ENCODE data around the gene KRTAP4-5. TPM values are rescaled to one million over a fixed set of nuclear protein-coding genes. Genes with fewer than 3 reads are reported as not detected.
"Not testable (repeated sequence)": the region's sequence is repeated elsewhere in the genome, so short reads cannot be mapped to it uniquely, and the experiment has no call there.

KRTAP4-5 gene
- total RNA-seq, 1 experiment from 2014 or later = not detected

GRCh38 chr17:41167561-41167960, 17.9 kb upstream of the KRTAP4-5 start:
- CTCF ChIA-PET = no interaction called here
- H3K4me3 Mint-ChIP-seq (ENCODE audit: low read depth, unreplicated experiment) = no peak overlapping the region

DNA sequence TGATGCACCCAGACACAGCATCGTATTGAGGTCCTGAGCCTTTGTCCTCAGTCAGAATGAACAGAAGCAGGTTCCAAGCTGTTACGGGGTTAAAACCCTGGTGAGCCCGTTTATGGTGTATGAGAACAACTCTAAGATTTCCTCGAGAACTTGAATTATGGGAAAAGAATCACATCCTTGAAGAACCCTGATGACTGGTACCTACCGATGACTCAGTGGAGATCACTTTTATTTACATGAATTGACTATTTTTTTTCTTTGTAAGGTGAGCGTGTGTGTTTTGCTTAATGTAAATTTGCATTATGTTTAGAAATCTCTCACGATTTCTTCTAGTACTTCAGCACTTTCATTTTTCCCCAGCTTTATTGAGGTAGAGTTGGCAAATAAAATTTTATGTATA, 14.2 kb upstream of the KRTAP4-5 start:
- DNase-seq = no peak
- no TSS peak for BruUV-seq (replicated peaks)
- intact Hi-C loops (cut with micrococcal nuclease; ENCODE audit: unreplicated experiment) = no loop called here
- Mint-ChIP-seq H3K4me3 (ENCODE audit: low read depth, unreplicated experiment) (no peak overlapping the region), H3K9me3 (ENCODE audit: low read depth, unreplicated experiment) (no peaks in the 10 kb centered on the region), H3K27ac (ENCODE audit: unreplicated experiment) (no peak overlapping the region), H3K36me3 (ENCODE audit: insufficient read depth, unreplicated experiment) (no peaks in the 10 kb centered on the region), H3K4me1 (ENCODE audit: low read depth, unreplicated experiment) (no peaks in the 10 kb centered on the region), H3K27me3 (ENCODE audit: unreplicated experiment) (no peaks in the 10 kb centered on the region)
- CTCF ChIA-PET = no interaction called here
- TF ChIP-seq, protein P1, sequence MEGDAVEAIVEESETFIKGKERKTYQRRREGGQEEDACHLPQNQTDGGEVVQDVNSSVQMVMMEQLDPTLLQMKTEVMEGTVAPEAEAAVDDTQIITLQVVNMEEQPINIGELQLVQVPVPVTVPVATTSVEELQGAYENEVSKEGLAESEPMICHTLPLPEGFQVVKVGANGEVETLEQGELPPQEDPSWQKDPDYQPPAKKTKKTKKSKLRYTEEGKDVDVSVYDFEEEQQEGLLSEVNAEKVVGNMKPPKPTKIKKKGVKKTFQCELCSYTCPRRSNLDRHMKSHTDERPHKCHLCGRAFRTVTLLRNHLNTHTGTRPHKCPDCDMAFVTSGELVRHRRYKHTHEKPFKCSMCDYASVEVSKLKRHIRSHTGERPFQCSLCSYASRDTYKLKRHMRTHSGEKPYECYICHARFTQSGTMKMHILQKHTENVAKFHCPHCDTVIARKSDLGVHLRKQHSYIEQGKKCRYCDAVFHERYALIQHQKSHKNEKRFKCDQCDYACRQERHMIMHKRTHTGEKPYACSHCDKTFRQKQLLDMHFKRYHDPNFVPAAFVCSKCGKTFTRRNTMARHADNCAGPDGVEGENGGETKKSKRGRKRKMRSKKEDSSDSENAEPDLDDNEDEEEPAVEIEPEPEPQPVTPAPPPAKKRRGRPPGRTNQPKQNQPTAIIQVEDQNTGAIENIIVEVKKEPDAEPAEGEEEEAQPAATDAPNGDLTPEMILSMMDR (IDR thresholded peaks at IDR 0.05; ENCODE audit: unreplicated experiment) = no peak

More at GRCh38 chr17:41167561-41167960, 17.9 kb upstream of the KRTAP4-5 start:
- Mint-ChIP-seq H3K9me3 (ENCODE audit: low read depth, unreplicated experiment) (no peaks in the 10 kb centered on the region), H3K27me3 (ENCODE audit: unreplicated experiment) (no peaks in the 10 kb centered on the region), H3K36me3 (ENCODE audit: insufficient read depth, unreplicated experiment) (no peaks in the 10 kb centered on the region), H3K27ac (ENCODE audit: unreplicated experiment) (no peak overlapping the region), H3K4me1 (ENCODE audit: low read depth, unreplicated experiment) (no peaks in the 10 kb centered on the region)
- no TSS peak for BruUV-seq (replicated peaks)
- intact Hi-C loops (cut with micrococcal nuclease; ENCODE audit: unreplicated experiment) = no loop called here
- TF ChIP-seq, protein P1 (IDR thresholded peaks at IDR 0.05; ENCODE audit: unreplicated experiment) = no peak
- no peak for DNase-seq

- CTCF ChIA-PET = interaction anchor here (0.5 to 0.7 kb wide), 2 partner anchors 12 to 359 kb away, joined by 3 read pairs; no protein-coding TSS in a partner anchor
- no peak for DNase-seq
- H3K27ac Mint-ChIP-seq (ENCODE audit: unreplicated experiment) = no peak within 1 kb of the TSS
- BruUV-seq (replicated peaks) = no TSS peak
- intact Hi-C loops (cut with micrococcal nuclease; ENCODE audit: unreplicated experiment) = no loop called here
- no peaks in the 10 kb centered on the region for H3K27me3 Mint-ChIP-seq (ENCODE audit: unreplicated experiment)
- TF ChIP-seq, protein P1 (IDR thresholded peaks at IDR 0.05; ENCODE audit: unreplicated experiment) = no peak
- no peaks in the 10 kb centered on the region for H3K36me3 Mint-ChIP-seq (ENCODE audit: insufficient read depth, unreplicated experiment)
- no peak within 1 kb of the TSS for H3K4me3 Mint-ChIP-seq (ENCODE audit: low read depth, unreplicated experiment)
- no peaks in the 10 kb centered on the region for H3K9me3 Mint-ChIP-seq (ENCODE audit: low read depth, unreplicated experiment)
- no peaks in the 10 kb centered on the region for H3K4me1 Mint-ChIP-seq (ENCODE audit: low read depth, unreplicated experiment)
Measured at GRCh38 chr17:41160648-41161047, 11.0 kb upstream of the KRTAP4-5 start, which contains the start of gene KRTAP4-4. KRTAP4-4 (minus strand) TSS chr17:41160748; CDS start chr17:41160691, 57 bp downstream.

DNA sequence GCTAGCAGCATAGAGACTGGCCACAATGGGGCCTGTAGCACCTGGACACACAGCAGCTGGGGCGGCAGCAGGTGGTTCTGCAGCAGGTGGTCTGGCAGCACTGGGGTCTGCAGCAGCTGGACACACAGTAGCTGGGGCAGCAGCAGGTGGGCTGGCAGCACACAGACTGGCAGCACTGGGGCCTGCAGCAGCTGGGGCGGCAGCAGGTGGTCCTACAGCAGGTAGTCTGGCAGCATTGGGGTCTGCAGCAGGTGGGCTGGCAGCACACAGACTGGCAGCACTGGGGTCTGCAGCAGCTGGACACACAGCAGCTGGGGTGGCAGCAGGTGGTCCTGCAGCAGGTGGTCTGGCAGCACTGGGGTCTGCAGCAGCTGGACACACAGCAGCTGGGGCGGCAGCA, 10.6 kb upstream of the KRTAP4-5 start:
- BruUV-seq (replicated peaks); H3K4me1 Mint-ChIP-seq (ENCODE audit: low read depth, unreplicated experiment); H3K27me3 Mint-ChIP-seq (ENCODE audit: unreplicated experiment); H3K9me3 Mint-ChIP-seq (ENCODE audit: low read depth, unreplicated experiment); DNase-seq; H3K27ac Mint-ChIP-seq (ENCODE audit: unreplicated experiment); H3K36me3 Mint-ChIP-seq (ENCODE audit: insufficient read depth, unreplicated experiment); intact Hi-C loops (cut with micrococcal nuclease; ENCODE audit: unreplicated experiment); H3K4me3 Mint-ChIP-seq (ENCODE audit: low read depth, unreplicated experiment): not testable (repeated sequence)
- CTCF ChIA-PET = interaction anchor here (0.5 kb wide), 1 partner anchor 13 kb away, joined by 3 read pairs; no protein-coding TSS in a partner anchor

DNA sequence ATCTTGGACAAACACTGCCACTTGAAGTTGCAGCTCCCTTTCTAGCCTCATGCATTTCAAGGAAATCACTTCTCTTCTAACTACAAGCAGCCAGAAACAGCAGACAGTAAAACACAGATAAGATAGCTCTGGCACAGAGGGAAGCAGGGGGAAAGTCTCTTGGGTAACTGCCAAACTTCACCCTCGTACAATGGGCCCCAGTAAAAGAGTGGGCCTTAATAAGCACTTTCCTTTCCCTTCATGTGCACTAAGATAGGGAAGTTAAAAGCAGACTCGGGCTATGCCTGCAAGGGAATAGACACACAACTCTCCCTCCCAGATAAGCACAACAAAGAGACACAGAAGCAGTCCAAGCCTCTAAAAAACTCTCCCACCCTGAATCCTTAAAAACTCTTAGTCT, 4.2 kb upstream of the KRTAP4-5 start:
- H3K36me3 Mint-ChIP-seq (ENCODE audit: insufficient read depth, unreplicated experiment) = no peaks in the 10 kb centered on the region
- no peak for DNase-seq
- intact Hi-C loops (cut with micrococcal nuclease; ENCODE audit: unreplicated experiment) = no loop called here
- peaks cover 3% of the 10 kb centered on the region for H3K4me1 Mint-ChIP-seq (ENCODE audit: low read depth, unreplicated experiment)
- no peaks in the 10 kb centered on the region for H3K9me3 Mint-ChIP-seq (ENCODE audit: low read depth, unreplicated experiment)
- TF ChIP-seq, protein P1 (IDR thresholded peaks at IDR 0.05; ENCODE audit: unreplicated experiment) = no peak
- no peaks in the 10 kb centered on the region for H3K27me3 Mint-ChIP-seq (ENCODE audit: unreplicated experiment)
- CTCF ChIA-PET = no interaction called here
- H3K27ac Mint-ChIP-seq (ENCODE audit: unreplicated experiment) = no peak overlapping the region
- H3K4me3 Mint-ChIP-seq (ENCODE audit: low read depth, unreplicated experiment) = no peak overlapping the region
- no TSS peak for BruUV-seq (replicated peaks)

Measured in Calu3 (cell line).